ENCODE measurements around the gene DPYD.

DNA sequence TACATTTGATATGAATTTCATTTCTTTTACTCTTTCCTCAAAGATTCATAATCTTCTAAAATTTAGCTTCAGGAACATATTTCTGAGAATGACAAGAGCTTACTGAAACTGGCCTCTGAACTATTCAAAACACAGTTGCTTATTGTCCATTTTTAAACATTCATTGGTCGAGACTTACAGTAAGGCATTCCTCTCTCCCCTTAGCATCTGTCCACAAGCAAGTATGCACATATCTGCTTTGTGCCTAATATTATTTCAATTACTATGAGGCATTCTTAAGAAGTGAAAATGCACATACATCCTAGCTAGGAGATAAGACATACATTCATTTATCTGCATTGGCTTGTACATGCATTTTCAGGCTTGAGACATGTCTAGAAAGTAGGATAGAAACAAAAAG is 710.5 kb downstream of the DPYD start:
- TF ChIP-seq CTCF (IDR thresholded peaks at IDR 0.05) (no peak), POLR2A (IDR thresholded peaks at IDR 0.05) (no peak), EP300 (IDR thresholded peaks at IDR 0.05) (no peak)

All from ovary (tissue), 3 donors.